Suprapubic skin (tissue), 4 donors: ENCODE measurements around the gene TYMS.

Source experiments
- EP300 ChIP-seq: sonication (generic); formaldehyde crosslinking; IDR thresholded peaks from one replicate; pipeline ENCODE4 v1.6.1; 2017; ENCODE audit warnings: antibody characterized with exemption
- POLR2A ChIP-seq, 2 donors: fragments of 450-650 bp; IDR thresholded peaks; one replicate each; pipeline ENCODE4 v1.6.1; 2017; ENCODE audit warnings: antibody characterized with exemption in 2 of 2, mild to moderate bottlenecking in 2 of 2, moderate library complexity in 2 of 2
- POLR2AphosphoS5 ChIP-seq, 3 donors: sonication (generic); formaldehyde crosslinking; IDR thresholded peaks; one replicate each; pipeline ENCODE4 v1.6.1; 2017; ENCODE audit warnings: antibody characterized with exemption in 3 of 3
- TF ChIP-seq, protein P1 (sequence below), 2 donors: fragments of 200-600 bp in 1 of 2; fragments of 450-650 bp in 1 of 2; sonication (generic) in 1 of 2; IDR thresholded peaks; one replicate each; pipeline ENCODE4 v1.5.1; 2016 to 2019; ENCODE audit warnings: antibody characterized with exemption in 2 of 2, mild to moderate bottlenecking in 1 of 2, moderate library complexity in 1 of 2

GRCh38 chr18:615773-616172 lies 41.7 kb upstream of the TYMS start:
- TF ChIP-seq POLR2A (IDR thresholded peaks at IDR 0.05) (no peak), EP300 (no peak), POLR2AphosphoS5 (IDR thresholded peaks at IDR 0.05) (no peak)
- TF ChIP-seq, protein P1, sequence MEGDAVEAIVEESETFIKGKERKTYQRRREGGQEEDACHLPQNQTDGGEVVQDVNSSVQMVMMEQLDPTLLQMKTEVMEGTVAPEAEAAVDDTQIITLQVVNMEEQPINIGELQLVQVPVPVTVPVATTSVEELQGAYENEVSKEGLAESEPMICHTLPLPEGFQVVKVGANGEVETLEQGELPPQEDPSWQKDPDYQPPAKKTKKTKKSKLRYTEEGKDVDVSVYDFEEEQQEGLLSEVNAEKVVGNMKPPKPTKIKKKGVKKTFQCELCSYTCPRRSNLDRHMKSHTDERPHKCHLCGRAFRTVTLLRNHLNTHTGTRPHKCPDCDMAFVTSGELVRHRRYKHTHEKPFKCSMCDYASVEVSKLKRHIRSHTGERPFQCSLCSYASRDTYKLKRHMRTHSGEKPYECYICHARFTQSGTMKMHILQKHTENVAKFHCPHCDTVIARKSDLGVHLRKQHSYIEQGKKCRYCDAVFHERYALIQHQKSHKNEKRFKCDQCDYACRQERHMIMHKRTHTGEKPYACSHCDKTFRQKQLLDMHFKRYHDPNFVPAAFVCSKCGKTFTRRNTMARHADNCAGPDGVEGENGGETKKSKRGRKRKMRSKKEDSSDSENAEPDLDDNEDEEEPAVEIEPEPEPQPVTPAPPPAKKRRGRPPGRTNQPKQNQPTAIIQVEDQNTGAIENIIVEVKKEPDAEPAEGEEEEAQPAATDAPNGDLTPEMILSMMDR (IDR thresholded peaks at IDR 0.05): no peak
